ENCODE results near the gene DAGLA.
"Not testable (repeated sequence)": the region's sequence is repeated elsewhere in the genome, so short reads cannot be mapped to it uniquely, and the experiment has no call there.

GRCh38 chr11:61673946-61674467, 6.2 kb upstream of the DAGLA start:
- TF ChIP-seq POLR2AphosphoS5, POLR2A (IDR thresholded peaks at IDR 0.05): not testable (repeated sequence)
